ENCODE data around the gene CAMTA1.

Gene CAMTA1

GRCh38 chr1:6911974-6912373 is 126.7 kb downstream of the CAMTA1 start:
- no peaks in the 10 kb centered on the region for H3K4me1 ChIP-seq (ENCODE audit: insufficient read depth, low read length)
- no peaks in the 10 kb centered on the region for H3K9me3 ChIP-seq (ENCODE audit: insufficient read depth, low read length, severe bottlenecking)
- H3K4me3 ChIP-seq (ENCODE audit: low read depth in 1 of 2, low read length in 2 of 2), result no peak overlapping the region
- H3K27me3 ChIP-seq (ENCODE audit: insufficient read depth, low read length, poor library complexity), result no peaks in the 10 kb centered on the region
- H3K36me3 ChIP-seq (ENCODE audit: insufficient read depth, low read length), result no peaks in the 10 kb centered on the region
- DNase-seq (no peak), ATAC-seq (ENCODE audit: insufficient read depth, low read depth) (no peak)
- no peak overlapping the region for H2AFZ ChIP-seq (ENCODE audit: low read depth, low read length)
- no peak overlapping the region for H3K4me2 ChIP-seq (ENCODE audit: insufficient read depth, low read length)
- TF ChIP-seq EZH2 (IDR thresholded peaks at IDR 0.05; ENCODE audit: borderline replicate concordance, low read depth, low read length, severe bottlenecking) (no peak), CTCF (IDR thresholded peaks at IDR 0.05; ENCODE audit: borderline replicate concordance, extremely low read depth, low read length, poor library complexity, severe bottlenecking) (no peak)
- 0 out of 2 replicates have a peak, but pooled peaks cover 10% of the 10 kb centered on the region for H4K20me1 ChIP-seq (ENCODE audit: insufficient read depth, low read length)
- H3K27ac ChIP-seq (ENCODE audit: low read length), result no peak overlapping the region
- no peaks in the 10 kb centered on the region for H3K79me2 ChIP-seq (ENCODE audit: insufficient read depth, low read length)
- no peak overlapping the region for H3K9ac ChIP-seq (ENCODE audit: low read depth, low read length)

DNA sequence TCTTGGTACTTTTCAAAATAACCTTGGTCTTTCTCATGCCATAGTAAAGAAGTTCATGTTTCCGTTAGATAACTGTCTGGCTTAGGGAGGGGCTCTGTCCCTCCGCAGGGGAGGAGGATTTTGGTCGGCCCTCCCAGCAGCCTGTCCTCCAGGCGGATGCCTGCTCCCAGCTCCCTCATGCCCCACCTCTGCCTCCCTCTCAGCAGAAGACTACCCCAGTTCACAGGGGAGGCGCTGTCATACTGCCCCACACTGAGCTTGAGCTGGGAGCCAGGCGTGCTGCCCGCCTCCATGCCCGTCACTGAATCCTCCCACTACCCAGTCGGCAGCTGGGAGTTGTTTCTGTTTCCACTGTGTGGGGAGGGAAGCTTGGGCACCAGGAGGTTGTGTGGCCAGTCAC is 127.3 kb downstream of the CAMTA1 start:
- H2AFZ ChIP-seq (ENCODE audit: low read depth, low read length), result no peak overlapping the region
- no peak overlapping the region for H3K4me2 ChIP-seq (ENCODE audit: insufficient read depth, low read length)
- no peaks in the 10 kb centered on the region for H3K9me3 ChIP-seq (ENCODE audit: insufficient read depth, low read length, severe bottlenecking)
- H3K4me3 ChIP-seq (ENCODE audit: low read depth in 1 of 2, low read length in 2 of 2), result no peak overlapping the region
- no peak for TF ChIP-seq EZH2 (IDR thresholded peaks at IDR 0.05; ENCODE audit: borderline replicate concordance, low read depth, low read length, severe bottlenecking)
- TF ChIP-seq CTCF (IDR thresholded peaks at IDR 0.05; ENCODE audit: borderline replicate concordance, extremely low read depth, low read length, poor library complexity, severe bottlenecking), result no peak
- no peak overlapping the region for H3K27ac ChIP-seq (ENCODE audit: low read length)
- H3K79me2 ChIP-seq (ENCODE audit: insufficient read depth, low read length), result no peaks in the 10 kb centered on the region
- H3K27me3 ChIP-seq (ENCODE audit: insufficient read depth, low read length, poor library complexity), result no peaks in the 10 kb centered on the region
- no peak overlapping the region for H3K9ac ChIP-seq (ENCODE audit: low read depth, low read length)
- ATAC-seq (ENCODE audit: insufficient read depth, low read depth), result no peak
- no peaks in the 10 kb centered on the region for H3K4me1 ChIP-seq (ENCODE audit: insufficient read depth, low read length)
- no peak for DNase-seq
- H3K36me3 ChIP-seq (ENCODE audit: insufficient read depth, low read length), result no peaks in the 10 kb centered on the region
- H4K20me1 ChIP-seq (ENCODE audit: insufficient read depth, low read length), result 0 out of 2 replicates have a peak, but pooled peaks cover 10% of the 10 kb centered on the region

- no peak overlapping the region for H3K4me2 ChIP-seq (ENCODE audit: insufficient read depth, low read length)
- H3K27me3 ChIP-seq (ENCODE audit: insufficient read depth, low read length, poor library complexity), result no peaks in the 10 kb centered on the region
- DNase-seq, result no peak
- no peaks in the 10 kb centered on the region for H3K4me1 ChIP-seq (ENCODE audit: insufficient read depth, low read length)
- no peak overlapping the region for H3K9ac ChIP-seq (ENCODE audit: low read depth, low read length)
- H3K36me3 ChIP-seq (ENCODE audit: insufficient read depth, low read length), result no peaks in the 10 kb centered on the region
- H3K9me3 ChIP-seq (ENCODE audit: insufficient read depth, low read length, severe bottlenecking), result no peaks in the 10 kb centered on the region
- H4K20me1 ChIP-seq (ENCODE audit: insufficient read depth, low read length), result 0 out of 2 replicates have a peak, but pooled peaks cover 10% of the 10 kb centered on the region
- no peak for TF ChIP-seq CTCF (IDR thresholded peaks at IDR 0.05; ENCODE audit: borderline replicate concordance, extremely low read depth, low read length, poor library complexity, severe bottlenecking)
- no peak for TF ChIP-seq EZH2 (IDR thresholded peaks at IDR 0.05; ENCODE audit: borderline replicate concordance, low read depth, low read length, severe bottlenecking)
- no peak overlapping the region for H2AFZ ChIP-seq (ENCODE audit: low read depth, low read length)
- H3K4me3 ChIP-seq (ENCODE audit: low read depth in 1 of 2, low read length in 2 of 2), result no peak overlapping the region
- H3K79me2 ChIP-seq (ENCODE audit: insufficient read depth, low read length), result no peaks in the 10 kb centered on the region
- H3K27ac ChIP-seq (ENCODE audit: low read length), result no peak overlapping the region
- no peak for ATAC-seq (ENCODE audit: insufficient read depth, low read depth)
Observed at GRCh38 chr1:6913086-6913485, 127.8 kb downstream of the CAMTA1 start.

DNA sequence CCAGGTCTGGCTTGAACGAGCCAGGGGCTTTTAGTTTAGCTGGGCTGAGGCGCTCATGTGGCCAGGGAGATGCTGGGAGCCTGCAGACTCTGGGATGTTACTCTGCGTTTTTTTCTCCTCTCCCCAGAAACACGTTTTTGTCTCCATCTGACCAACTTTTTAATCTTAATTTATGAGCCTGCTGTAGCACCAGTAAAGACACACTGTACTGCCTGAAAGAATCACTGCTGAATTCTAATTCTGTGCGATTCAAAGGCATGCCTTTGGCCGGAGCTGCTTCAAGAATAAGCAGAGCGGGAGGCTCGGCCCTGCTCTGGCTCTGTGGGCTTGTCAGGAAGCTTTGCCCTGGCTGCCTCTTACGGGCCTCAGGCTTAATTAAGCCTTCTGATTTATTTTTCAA is 129.5 kb downstream of the CAMTA1 start:
- DNase-seq, result no peak
- no peak for ATAC-seq (ENCODE audit: insufficient read depth, low read depth)
- Histone ChIP-seq H3K9me3 (ENCODE audit: insufficient read depth, low read length, severe bottlenecking) (no peaks in the 10 kb centered on the region), H3K4me2 (ENCODE audit: insufficient read depth, low read length) (no peak overlapping the region), H3K4me1 (ENCODE audit: insufficient read depth, low read length) (no peaks in the 10 kb centered on the region), H3K4me3 (ENCODE audit: low read depth in 1 of 2, low read length in 2 of 2) (no peak overlapping the region), H3K27ac (ENCODE audit: low read length) (no peak overlapping the region), H3K9ac (ENCODE audit: low read depth, low read length) (no peak overlapping the region), H3K36me3 (ENCODE audit: insufficient read depth, low read length) (no peaks in the 10 kb centered on the region), H2AFZ (ENCODE audit: low read depth, low read length) (no peak overlapping the region), H3K27me3 (ENCODE audit: insufficient read depth, low read length, poor library complexity) (no peaks in the 10 kb centered on the region), H4K20me1 (ENCODE audit: insufficient read depth, low read length) (0 out of 2 replicates have a peak, but pooled peaks cover 5% of the 10 kb centered on the region), H3K79me2 (ENCODE audit: insufficient read depth, low read length) (no peaks in the 10 kb centered on the region)
- TF ChIP-seq CTCF (IDR thresholded peaks at IDR 0.05; ENCODE audit: borderline replicate concordance, extremely low read depth, low read length, poor library complexity, severe bottlenecking) (no peak), EZH2 (IDR thresholded peaks at IDR 0.05; ENCODE audit: borderline replicate concordance, low read depth, low read length, severe bottlenecking) (no peak)

Measured in DND-41 (cell line).